HepG2 (cell line): Measurements from ENCODE around the gene IGF2BP1. TPM values are rescaled to one million over a fixed set of nuclear protein-coding genes. Genes with fewer than 3 reads are reported as not detected.

Experiments
- KLF11 ChIP-seq: IDR thresholded peaks from 2 replicates; pipeline ENCODE4 v1.6.1; 2016; ENCODE audit warnings: missing compliant biosample characterization
- NPAS2 ChIP-seq: sonication (generic); formaldehyde crosslinking; IDR thresholded peaks from 2 replicates; pipeline ENCODE4 v1.8.0; 2022; ENCODE audit warnings: mild to moderate bottlenecking, missing genetic modification reagents, borderline replicate concordance
- PAF1 ChIP-seq: IDR thresholded peaks from 2 replicates; pipeline ENCODE4 v1.6.1; 2016; ENCODE audit warnings: missing genetic modification reagents, missing compliant biosample characterization
- RBFOX2 ChIP-seq: fragments of 200-400 bp; formaldehyde crosslinking; IDR thresholded peaks from 2 replicates; pipeline ENCODE4 v1.6.1; 2017; ENCODE audit warnings: low read depth, mild to moderate bottlenecking, low read length
- TSC22D2 ChIP-seq: sonication (generic); formaldehyde crosslinking; IDR thresholded peaks from 2 replicates; pipeline ENCODE4 v1.5.1; 2020; ENCODE audit warnings: missing genetic modification reagents, mild to moderate bottlenecking, borderline replicate concordance
- ZBTB4 ChIP-seq: sonication (generic); formaldehyde crosslinking; IDR thresholded peaks from 2 replicates; pipeline ENCODE4 v1.4.0; 2020; ENCODE audit warnings: missing genetic modification reagents, mild to moderate bottlenecking, borderline replicate concordance
- ZNF280D ChIP-seq: sonication (generic); formaldehyde crosslinking; IDR thresholded peaks from 2 replicates; pipeline ENCODE4 v1.5.1; 2020; ENCODE audit warnings: mild to moderate bottlenecking, missing genetic modification reagents
- ZNF318 ChIP-seq: sonication (generic); formaldehyde crosslinking; IDR thresholded peaks from 2 replicates; pipeline ENCODE4 v1.4.0; 2020; ENCODE audit warnings: mild to moderate bottlenecking, missing genetic modification reagents
- ZNF883 ChIP-seq: sonication (generic); formaldehyde crosslinking; IDR thresholded peaks from 2 replicates; pipeline ENCODE4 v1.5.1; 2020; ENCODE audit warnings: mild to moderate bottlenecking, missing genetic modification reagents; ENCODE audit errors: not compliant biosample characterization
- polyA plus RNA-seq, 8 experiments: library from polyadenylated mRNA; depleted of rRNA in 3 of 8; stranded (reverse) in 7 of 8; unstranded in 1 of 8; fragments of >200 nt; fragmentation: Illumina TruSeq in 4 of 8; extraction: Trizol in 4 of 8; gene quantifications; 2 replicates each; pipeline versions ENCODE4 v1.2.1 to v1.2.3, GENCODE V29; 2011 to 2016; ENCODE audit warnings: low read depth in 4 of 8, missing spikeins in 1 of 8, mixed read lengths in 1 of 8; ENCODE audit not compliant: insufficient read depth in 1 of 8
- total RNA-seq, 5 experiments: library from RNA; depleted of rRNA; stranded (reverse); fragments of >200 nt; fragmentation: Illumina TruSeq; extraction: Trizol; gene quantifications; 2 replicates each; pipeline ENCODE4 v1.2.3, GENCODE V29; 2016; ENCODE audit warnings: low read depth in 1 of 5
- TF ChIP-seq, protein P1 (sequence below): sonication (generic); formaldehyde crosslinking; IDR thresholded peaks from 2 replicates; pipeline ENCODE4 v1.8.0; 2022; ENCODE audit warnings: missing genetic modification reagents, mild to moderate bottlenecking, moderate library complexity, borderline replicate concordance

Gene IGF2BP1
- total and polyA plus RNA-seq, 2 of the 13 experiments (the other 11 are each of a cell fraction or from before 2014, with no cell fraction given): 29.7 to 75.1 TPM

DNA sequence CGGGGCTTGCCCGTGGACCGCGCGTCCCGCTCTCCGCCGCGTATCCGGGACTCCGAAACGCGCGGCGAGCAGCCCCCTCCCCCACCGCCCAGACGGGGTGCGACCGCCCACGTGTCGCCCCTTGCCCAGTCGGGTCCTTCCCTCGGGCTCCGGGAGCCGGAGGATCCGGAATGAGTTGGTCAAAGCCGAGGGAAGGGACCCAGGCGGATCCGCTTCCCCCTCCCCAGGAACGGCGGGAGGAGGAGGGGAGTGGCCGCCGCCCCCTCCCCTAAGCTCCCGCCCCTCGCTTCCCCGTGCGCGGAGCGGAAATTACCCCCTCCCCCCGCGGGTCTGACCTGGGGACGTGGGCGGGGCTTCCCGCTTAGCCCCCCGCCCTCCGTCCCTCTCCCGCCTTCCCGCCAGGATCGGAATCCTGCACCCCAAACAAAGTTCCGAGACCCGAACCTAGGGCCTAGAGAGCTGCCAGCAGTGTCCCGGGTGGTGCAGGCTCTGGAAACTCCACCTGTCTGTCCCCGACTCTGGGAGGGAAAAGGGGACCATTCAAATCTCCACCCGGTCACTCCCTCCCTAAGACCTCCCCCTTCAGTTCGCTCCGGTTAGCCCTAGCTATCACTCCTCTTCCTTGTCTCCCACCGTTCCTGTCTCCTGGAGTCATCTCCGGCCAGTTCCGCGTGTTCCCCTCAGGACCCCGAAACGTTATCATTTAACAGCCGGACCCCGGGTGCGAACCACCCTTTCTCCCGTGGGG lies 1.0 kb upstream of the IGF2BP1 start (continued):
- no peak; the same call in 1 of the 2 replicates for TF ChIP-seq ZBTB4 (CRISPR knock-in tag)
- no peak for TF ChIP-seq PAF1 (CRISPR knock-in tag)
- peak; percentile 88; the same call in 1 of the 2 replicates for TF ChIP-seq KLF11 (CRISPR knock-in tag)
- TF ChIP-seq ZNF883: peak; percentile 79
- TF ChIP-seq, protein P1, sequence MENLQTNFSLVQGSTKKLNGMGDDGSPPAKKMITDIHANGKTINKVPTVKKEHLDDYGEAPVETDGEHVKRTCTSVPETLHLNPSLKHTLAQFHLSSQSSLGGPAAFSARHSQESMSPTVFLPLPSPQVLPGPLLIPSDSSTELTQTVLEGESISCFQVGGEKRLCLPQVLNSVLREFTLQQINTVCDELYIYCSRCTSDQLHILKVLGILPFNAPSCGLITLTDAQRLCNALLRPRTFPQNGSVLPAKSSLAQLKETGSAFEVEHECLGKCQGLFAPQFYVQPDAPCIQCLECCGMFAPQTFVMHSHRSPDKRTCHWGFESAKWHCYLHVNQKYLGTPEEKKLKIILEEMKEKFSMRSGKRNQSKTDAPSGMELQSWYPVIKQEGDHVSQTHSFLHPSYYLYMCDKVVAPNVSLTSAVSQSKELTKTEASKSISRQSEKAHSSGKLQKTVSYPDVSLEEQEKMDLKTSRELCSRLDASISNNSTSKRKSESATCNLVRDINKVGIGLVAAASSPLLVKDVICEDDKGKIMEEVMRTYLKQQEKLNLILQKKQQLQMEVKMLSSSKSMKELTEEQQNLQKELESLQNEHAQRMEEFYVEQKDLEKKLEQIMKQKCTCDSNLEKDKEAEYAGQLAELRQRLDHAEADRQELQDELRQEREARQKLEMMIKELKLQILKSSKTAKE (CRISPR knock-in tag): peak; percentile 82
- no peak for TF ChIP-seq NPAS2 (CRISPR knock-in tag)
- TF ChIP-seq RBFOX2: peak; percentile 99
- TF ChIP-seq ZNF318 (CRISPR knock-in tag): peak; percentile 68
- peak; percentile 79; the same call in 1 of the 2 replicates for TF ChIP-seq TSC22D2
- peak; percentile 85 for TF ChIP-seq ZNF280D
